MM.1S (cell line): ENCODE measurements around the gene COQ10B.

ENCODE experiments used
- DNase-seq: peaks from one replicate; pipeline ENCODE4 v3.0.0-alpha.2; 2015
- H2AFZ ChIP-seq: fragments of 300-600 bp; sonication (generic); 2 replicates; pipeline ENCODE4 v1.6.0; 2016; ENCODE audit warnings: antibody characterized with exemption, low read length
- H3F3A ChIP-seq: fragments of 300-600 bp; sonication (generic); 2 replicates; pipeline ENCODE4 v1.6.1; 2016; ENCODE audit warnings: mild to moderate bottlenecking, antibody characterized with exemption, low read length, moderate library complexity, mixed read lengths; ENCODE audit not compliant: insufficient read depth
- H3K27ac ChIP-seq: fragments of 300-600 bp; sonication (generic); 2 replicates; pipeline ENCODE4 v1.5.1; 2016; ENCODE audit warnings: mild to moderate bottlenecking, low read length
- H3K27me3 ChIP-seq: fragments of 300-600 bp; sonication (generic); replicated peaks from 2 replicates; pipeline ENCODE4 v1.6.0; 2016; ENCODE audit warnings: low read length; ENCODE audit not compliant: insufficient read depth
- H3K36me3 ChIP-seq: fragments of 300-600 bp; sonication (generic); replicated peaks from 2 replicates; pipeline ENCODE4 v1.6.1; 2016; ENCODE audit warnings: mild to moderate bottlenecking, low read length, mixed read lengths; ENCODE audit not compliant: insufficient read depth
- H3K4me1 ChIP-seq: fragments of 300-600 bp; sonication (generic); 2 replicates; pipeline ENCODE4 v1.6.1; 2016; ENCODE audit warnings: low read length, mixed read lengths
- H3K4me2 ChIP-seq: fragments of 300-600 bp; sonication (generic); 2 replicates; pipeline ENCODE4 v1.6.0; 2016; ENCODE audit warnings: low read depth, low read length
- H3K4me3 ChIP-seq: fragments of 300-600 bp; sonication (generic); 2 replicates; pipeline ENCODE4 v1.5.1; 2016; ENCODE audit warnings: low read length, mixed read lengths
- H3K79me2 ChIP-seq: fragments of 300-600 bp; sonication (generic); 2 replicates; pipeline ENCODE4 v1.6.1; 2016; ENCODE audit warnings: mixed run types, low read length, mixed read lengths
- H3K9ac ChIP-seq: fragments of 300-600 bp; sonication (generic); 2 replicates; pipeline ENCODE4 v1.6.1; 2016; ENCODE audit warnings: low read length, mixed read lengths
- H3K9me2 ChIP-seq: fragments of 300-600 bp; sonication (generic); replicated peaks from 2 replicates; pipeline ENCODE4 v1.6.1; 2016; ENCODE audit warnings: mild to moderate bottlenecking, low read length, mixed read lengths; ENCODE audit not compliant: insufficient read depth
- H3K9me3 ChIP-seq: fragments of 300-600 bp; sonication (generic); replicated peaks from 2 replicates; pipeline ENCODE4 v1.6.1; 2016; ENCODE audit warnings: mild to moderate bottlenecking, low read length, mixed read lengths; ENCODE audit not compliant: insufficient read depth
- H4K20me1 ChIP-seq: fragments of 300-600 bp; sonication (generic); 2 replicates; pipeline ENCODE4 v1.6.1; 2016; ENCODE audit warnings: mild to moderate bottlenecking, low read length, moderate library complexity, mixed read lengths; ENCODE audit not compliant: insufficient read depth
- CTCF ChIP-seq: fragments of 300-600 bp; sonication (generic); IDR thresholded peaks from 2 replicates; pipeline ENCODE4 v1.5.1; 2016; ENCODE audit warnings: antibody characterized with exemption, low read length, mixed read lengths
- EZH2 ChIP-seq: fragments of 300-600 bp; sonication (generic); optimal IDR thresholded peaks from 2 replicates; pipeline ENCODE3; 2017; ENCODE audit warnings: low read depth, mild to moderate bottlenecking, antibody characterized with exemption, low read length, mixed read lengths
- EZH2phosphoT487 ChIP-seq: fragments of 300-600 bp; sonication (generic); IDR thresholded peaks from 2 replicates; pipeline ENCODE4 v1.6.1; 2018; ENCODE audit warnings: antibody characterized with exemption, low read length

COQ10B gene

GRCh38 chr2:197515315-197515738, 62.0 kb downstream of the COQ10B start:
- peak overlapping the region; percentile 93 for H3K27ac ChIP-seq
- no peaks in the 10 kb centered on the region; the same call in 1 of the 2 replicates for H3K36me3 ChIP-seq
- no peaks in the 10 kb centered on the region for H3K9me3 ChIP-seq
- no peaks in the 10 kb centered on the region for H3K9me2 ChIP-seq
- peaks cover 22% of the 10 kb centered on the region for H3F3A ChIP-seq
- TF ChIP-seq EZH2 (no peak), EZH2phosphoT487 (no peak), CTCF (no peak)
- DNase-seq = peak; percentile 78
- no peaks in the 10 kb centered on the region for H4K20me1 ChIP-seq
- peak overlapping the region; percentile 69 for H3K4me3 ChIP-seq
- H3K79me2 ChIP-seq = peaks cover 51% of the 10 kb centered on the region
- peaks cover 22% of the 10 kb centered on the region for H3K4me1 ChIP-seq
- H3K27me3 ChIP-seq = no peaks in the 10 kb centered on the region
- H3K4me2 ChIP-seq = peak overlapping the region; percentile 69
- H2AFZ ChIP-seq = peak overlapping the region; percentile 34
- peak overlapping the region; percentile 86 for H3K9ac ChIP-seq

- Histone ChIP-seq H3K4me2 (peak within 1 kb of the TSS; percentile 81), H2AFZ (peak within 1 kb of the TSS; percentile 67)
Measured at GRCh38 chr2:197515739-197516392, 62.5 kb downstream of the COQ10B start, which contains the start of gene MOB4. Gene MOB4 (plus strand): TSS chr2:197516066. CDS start chr2:197516087, 21 bp downstream.

GRCh38 chr2:197516393-197516761, 63.0 kb downstream of the COQ10B start:
- peak overlapping the region; percentile 86 for H3K9ac ChIP-seq
- H2AFZ ChIP-seq = peak overlapping the region; percentile 67
- no peaks in the 10 kb centered on the region; the same call in 1 of the 2 replicates for H4K20me1 ChIP-seq
- no peaks in the 10 kb centered on the region; the same call in 1 of the 2 replicates for H3K36me3 ChIP-seq
- no peak for TF ChIP-seq EZH2
- no peak for TF ChIP-seq EZH2phosphoT487
- TF ChIP-seq CTCF = no peak
- H3K79me2 ChIP-seq = peaks cover 61% of the 10 kb centered on the region
- H3K27me3 ChIP-seq = no peaks in the 10 kb centered on the region
- peak overlapping the region; percentile 81 for H3K4me2 ChIP-seq
- H3K9me3 ChIP-seq = no peaks in the 10 kb centered on the region
- peaks cover 22% of the 10 kb centered on the region for H3F3A ChIP-seq
- DNase-seq = peak; percentile 12
- no peaks in the 10 kb centered on the region for H3K9me2 ChIP-seq
- peaks cover 22% of the 10 kb centered on the region for H3K4me1 ChIP-seq
- H3K4me3 ChIP-seq = peak overlapping the region; percentile 69
- H3K27ac ChIP-seq = peak overlapping the region; percentile 93; the same call in 1 of the 2 replicates

More at GRCh38 chr2:197515739-197516392, 62.5 kb downstream of the COQ10B start, which contains the start of gene MOB4:
- TF ChIP-seq EZH2 (no peak), EZH2phosphoT487 (no peak), CTCF (no peak)
- no peaks in the 10 kb centered on the region for H3K27me3 ChIP-seq
- H3K9ac ChIP-seq = peak within 1 kb of the TSS; percentile 86
- H4K20me1 ChIP-seq = no peaks in the 10 kb centered on the region; the same call in 1 of the 2 replicates
- H3K27ac ChIP-seq = peak within 1 kb of the TSS; percentile 93
- peaks cover 22% of the 10 kb centered on the region for H3K4me1 ChIP-seq
- DNase-seq = peak; percentile 95
- H3K36me3 ChIP-seq = no peaks in the 10 kb centered on the region; the same call in 1 of the 2 replicates
- no peaks in the 10 kb centered on the region for H3K9me3 ChIP-seq
- peaks cover 22% of the 10 kb centered on the region for H3F3A ChIP-seq
- peak within 1 kb of the TSS; percentile 69 for H3K4me3 ChIP-seq
- H3K9me2 ChIP-seq = no peaks in the 10 kb centered on the region
- H3K79me2 ChIP-seq = peaks cover 56% of the 10 kb centered on the region
